Measurements from ENCODE around the gene HSD3B7.

DNA sequence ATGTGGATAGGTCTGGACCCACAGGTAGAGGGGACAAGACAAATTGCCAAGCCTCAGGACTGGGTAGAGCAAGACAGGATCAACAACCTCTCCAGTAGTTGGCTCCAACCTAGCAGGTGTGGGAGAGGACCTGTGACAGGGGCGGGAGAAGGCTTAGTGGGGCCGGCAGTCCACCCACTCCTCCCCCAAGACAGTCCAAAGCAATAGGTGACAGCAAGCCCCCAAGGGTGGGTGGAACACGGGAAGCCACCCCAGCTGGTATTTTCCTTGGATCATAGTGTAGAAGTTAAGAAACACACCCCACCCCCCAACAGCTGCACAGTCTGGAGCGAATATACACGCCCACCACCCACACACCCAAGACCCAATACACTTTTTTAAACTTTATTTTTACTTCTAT, 44.3 kb downstream of the HSD3B7 start:
- TF ChIP-seq, protein P1, sequence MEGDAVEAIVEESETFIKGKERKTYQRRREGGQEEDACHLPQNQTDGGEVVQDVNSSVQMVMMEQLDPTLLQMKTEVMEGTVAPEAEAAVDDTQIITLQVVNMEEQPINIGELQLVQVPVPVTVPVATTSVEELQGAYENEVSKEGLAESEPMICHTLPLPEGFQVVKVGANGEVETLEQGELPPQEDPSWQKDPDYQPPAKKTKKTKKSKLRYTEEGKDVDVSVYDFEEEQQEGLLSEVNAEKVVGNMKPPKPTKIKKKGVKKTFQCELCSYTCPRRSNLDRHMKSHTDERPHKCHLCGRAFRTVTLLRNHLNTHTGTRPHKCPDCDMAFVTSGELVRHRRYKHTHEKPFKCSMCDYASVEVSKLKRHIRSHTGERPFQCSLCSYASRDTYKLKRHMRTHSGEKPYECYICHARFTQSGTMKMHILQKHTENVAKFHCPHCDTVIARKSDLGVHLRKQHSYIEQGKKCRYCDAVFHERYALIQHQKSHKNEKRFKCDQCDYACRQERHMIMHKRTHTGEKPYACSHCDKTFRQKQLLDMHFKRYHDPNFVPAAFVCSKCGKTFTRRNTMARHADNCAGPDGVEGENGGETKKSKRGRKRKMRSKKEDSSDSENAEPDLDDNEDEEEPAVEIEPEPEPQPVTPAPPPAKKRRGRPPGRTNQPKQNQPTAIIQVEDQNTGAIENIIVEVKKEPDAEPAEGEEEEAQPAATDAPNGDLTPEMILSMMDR (IDR thresholded peaks at IDR 0.05), result no peak
- TF ChIP-seq SIN3A (IDR thresholded peaks at IDR 0.05; ENCODE audit: borderline replicate concordance, insufficient read depth, low read depth, low read length), result no peak
